Stimulated activated CD8-positive, alpha-beta memory T cell treated with anti-CD3 and anti-CD28 coated beads, Interleukin-12 subunit alpha, Interleukin-12 subunit beta, amount 100 ng/mL, for 24 hours (primary cell): ENCODE results near the gene ZBTB14.

Source experiments
- DNase-seq: peaks from one replicate; pipeline ENCODE4 v3.0.0-alpha.2; 2020; ENCODE audit errors: extremely low read depth

The ZBTB14 gene

GRCh38 chr18:5295231-5295920 is at the start of gene ZBTB14:
Gene ZBTB14 (minus strand): TSS chr18:5295726. CDS start chr18:5293246, 2,480 bp downstream.
- peak; percentile 31 for DNase-seq

GRCh38 chr18:5339202-5339834 is 43.8 kb upstream of the ZBTB14 start:
- DNase-seq, result no peak

GRCh38 chr18:5334456-5335075 is 39.0 kb upstream of the ZBTB14 start:
- no peak for DNase-seq

GRCh38 chr18:5318061-5318700 is 22.7 kb upstream of the ZBTB14 start:
- DNase-seq, result no peak

GRCh38 chr18:5317186-5317585 is 21.7 kb upstream of the ZBTB14 start:
- no peak for DNase-seq

GRCh38 chr18:5315838-5316237 is 20.3 kb upstream of the ZBTB14 start:
- DNase-seq, result no peak

GRCh38 chr18:5311301-5311989 is 15.9 kb upstream of the ZBTB14 start:
- no peak for DNase-seq

GRCh38 chr18:5309888-5310470 is 14.5 kb upstream of the ZBTB14 start:
- no peak for DNase-seq

- DNase-seq, result no peak
Measured at GRCh38 chr18:5305835-5306234, 10.3 kb upstream of the ZBTB14 start.

GRCh38 chr18:5304232-5304631 is 8.7 kb upstream of the ZBTB14 start:
- no peak for DNase-seq

- DNase-seq, result no peak
Measured at GRCh38 chr18:5303636-5304035, 8.1 kb upstream of the ZBTB14 start.

- no peak for DNase-seq
Measured at GRCh38 chr18:5302606-5303005, 7.1 kb upstream of the ZBTB14 start.

- no peak for DNase-seq
Measured at GRCh38 chr18:5300476-5301010, 5.0 kb upstream of the ZBTB14 start.

GRCh38 chr18:5298156-5298852 is 2.8 kb upstream of the ZBTB14 start:
- no peak for DNase-seq

GRCh38 chr18:5297597-5297996 is 2.1 kb upstream of the ZBTB14 start:
- DNase-seq, result no peak

GRCh38 chr18:5296706-5297320 is 1.3 kb upstream of the ZBTB14 start:
- DNase-seq, result peak; percentile 40

GRCh38 chr18:5295981-5296705 is 617 bp upstream of the ZBTB14 start:
- DNase-seq, result peak; percentile 93

GRCh38 chr18:5294457-5295230 is 882 bp downstream of the ZBTB14 start:
- DNase-seq, result peak; percentile 20

- DNase-seq, result no peak
Measured at GRCh38 chr18:5294113-5294456, 1.4 kb downstream of the ZBTB14 start.
